Keratinocyte (primary cell): ENCODE data around the gene DNAH10.

ENCODE experiments used
- CTCF ChIP-seq, 3 experiments: IDR thresholded peaks in 1 of 3; conservative IDR thresholded peaks in 1 of 3; optimal IDR thresholded peaks in 1 of 3; 2 replicates in 2 of 3; 3 replicates in 1 of 3; pipeline versions ENCODE3 to v1.5.1; 2011; ENCODE audit warnings: low read length in 3 of 3, mild to moderate bottlenecking in 3 of 3, moderate library complexity in 2 of 3, control low read depth in 1 of 3, inconsistent platforms in 1 of 3; ENCODE audit not compliant: insufficient read depth in 2 of 3; ENCODE audit errors: extremely low read depth in 1 of 3
- EZH2 ChIP-seq: IDR thresholded peaks from one replicate; pipeline ENCODE4 v1.6.1; 2012; ENCODE audit warnings: inconsistent platforms, mild to moderate bottlenecking, low read length, moderate library complexity

GRCh38 chr12:123923038-123923437 is 160.9 kb downstream of the DNAH10 start:
- TF ChIP-seq CTCF (optimal IDR thresholded peaks at IDR 0.05 in 1 of 3, IDR thresholded peaks at IDR 0.05 in 1 of 3, conservative IDR thresholded peaks at IDR 0.05 in 1 of 3; ENCODE audit: extremely low read depth in 1 of 3, insufficient read depth in 2 of 3, low read length in 3 of 3) = no peak
- TF ChIP-seq EZH2 = no peak
